ENCODE data around the gene ZNF320.

- TF ChIP-seq CTCF (IDR thresholded peaks at IDR 0.05) (no peak), POLR2A (IDR thresholded peaks at IDR 0.05) (peak in 1 of 2 donors; percentile 36)
These were observed 25.7 kb upstream of the ZNF320 start, which contains the start of gene ZNF888 for GRCh38 chr19:52922841-52923777.
